Esophagus squamous epithelium (tissue), 4 donors: ENCODE data around the gene MATN3.

Experiments
- CTCF ChIP-seq, 6 experiments: fragments of 450-650 bp in 4 of 6; fragments of 200-600 bp in 2 of 6; sonication (generic) in 2 of 6; IDR thresholded peaks; one replicate each; pipeline ENCODE4 v1.5.1; 2016 to 2019; ENCODE audit warnings: antibody characterized with exemption in 6 of 6, mild to moderate bottlenecking in 4 of 6, moderate library complexity in 4 of 6
- POLR2A ChIP-seq, 4 donors: fragments of 450-650 bp; IDR thresholded peaks; one replicate each; pipeline ENCODE4 v1.6.1; 2017; ENCODE audit warnings: antibody characterized with exemption in 4 of 4, mild to moderate bottlenecking in 4 of 4, moderate library complexity in 3 of 4

GRCh38 chr2:20044778-20045177, 32.3 kb upstream of the MATN3 start:
- TF ChIP-seq CTCF (IDR thresholded peaks at IDR 0.05): no peak
- no peak for TF ChIP-seq POLR2A (IDR thresholded peaks at IDR 0.05)
